HEK293 (cell line): ENCODE data around the gene ARHGEF4.

Experiments used
- CTCF ChIA-PET: fragments of 350-600 bp; formaldehyde crosslinking; extraction: SDS; loops from one replicate; lab custom pipeline; 2021; ENCODE audit warnings: antibody characterized with exemption; lab: Yijun Ruan, JAX
- POLR2A ChIA-PET: fragments of 300-600 bp; formaldehyde crosslinking; extraction: SDS; loops from one replicate; lab custom pipeline; 2020; ENCODE audit warnings: antibody characterized with exemption, inconsistent platforms; lab: Yijun Ruan, JAX
- H3K27ac ChIP-seq: fragments of 200-500 bp; sonication (Bioruptor generic); 2 replicates; pipeline ENCODE4 v1.5.1; 2014; ENCODE audit warnings: low read depth, low read length, control low read depth, inconsistent platforms; ENCODE audit errors: extremely low read depth
- H3K36me3 ChIP-seq, 2 experiments: fragments of 200-500 bp in 1 of 2; sonication (Bioruptor generic) in 1 of 2; 1 replicate in 1 of 2; 2 replicates in 1 of 2; pipeline ENCODE4 v1.5.1; 2014 to 2017; ENCODE audit warnings: inconsistent platforms in 2 of 2, low read length in 2 of 2; ENCODE audit not compliant: control insufficient read depth in 2 of 2, insufficient read depth in 1 of 2
- H3K4me1 ChIP-seq: fragments of 200-500 bp; sonication (Bioruptor generic); 2 replicates; pipeline ENCODE4 v1.5.1; 2014; ENCODE audit warnings: mild to moderate bottlenecking, low read length, inconsistent platforms; ENCODE audit not compliant: control insufficient read depth, insufficient read depth
- H3K4me3 ChIP-seq: 2 replicates; pipeline ENCODE4 v1.5.1; 2011; ENCODE audit warnings: low read depth, mild to moderate bottlenecking, control low read depth, low read length, moderate library complexity
- H3K9me3 ChIP-seq: fragments of 200-500 bp; sonication (Bioruptor generic); 2 replicates; pipeline ENCODE4 v1.5.1; 2014; ENCODE audit warnings: low read depth, low read length, inconsistent platforms; ENCODE audit not compliant: control insufficient read depth, insufficient read depth
- CTCF ChIP-seq: fragments of 450-650 bp; formaldehyde crosslinking; IDR thresholded peaks from 2 replicates; pipeline ENCODE4 v1.5.1; 2016; ENCODE audit warnings: missing biosample characterization, missing genetic modification characterization
- EGR2 ChIP-seq: fragments of 450-650 bp; formaldehyde crosslinking; IDR thresholded peaks from 2 replicates; pipeline ENCODE4 v1.5.1; 2016; ENCODE audit warnings: low read depth, missing biosample characterization, missing genetic modification characterization
- PRDM2 ChIP-seq: fragments of 450-650 bp; formaldehyde crosslinking; IDR thresholded peaks from 2 replicates; pipeline ENCODE4 v1.5.1; 2016; ENCODE audit warnings: missing biosample characterization, missing genetic modification characterization, borderline replicate concordance
- SP3 ChIP-seq: fragments of 450-650 bp; formaldehyde crosslinking; IDR thresholded peaks from 2 replicates; pipeline ENCODE4 v1.5.1; 2016; ENCODE audit warnings: missing biosample characterization, missing genetic modification characterization
- WT1 ChIP-seq: fragments of 450-650 bp; formaldehyde crosslinking; IDR thresholded peaks from 2 replicates; pipeline ENCODE4 v1.5.1; 2016; ENCODE audit warnings: missing biosample characterization, missing genetic modification characterization
- ZFP41 ChIP-seq: fragments of 450-650 bp; formaldehyde crosslinking; IDR thresholded peaks from 2 replicates; pipeline ENCODE4 v1.5.1; 2016; ENCODE audit warnings: missing biosample characterization, missing genetic modification characterization, borderline replicate concordance
- ZNF140 ChIP-seq: fragments of 450-650 bp; formaldehyde crosslinking; IDR thresholded peaks from 2 replicates; pipeline ENCODE4 v1.5.1; 2016; ENCODE audit warnings: missing biosample characterization, missing genetic modification characterization
- ZNF175 ChIP-seq: fragments of 450-650 bp; formaldehyde crosslinking; IDR thresholded peaks from 2 replicates; pipeline ENCODE4 v1.5.1; 2016; ENCODE audit warnings: missing biosample characterization, missing genetic modification characterization
- ZNF26 ChIP-seq: fragments of 450-650 bp; formaldehyde crosslinking; IDR thresholded peaks from 2 replicates; pipeline ENCODE4 v1.5.1; 2016; ENCODE audit warnings: missing biosample characterization, missing genetic modification characterization
- ZNF302 ChIP-seq: fragments of 450-650 bp; formaldehyde crosslinking; IDR thresholded peaks from 2 replicates; pipeline ENCODE4 v1.5.1; 2016; ENCODE audit warnings: missing biosample characterization, missing genetic modification characterization, low read depth
- ZNF366 ChIP-seq: fragments of 450-650 bp; formaldehyde crosslinking; conservative IDR thresholded peaks from 2 replicates; pipeline ENCODE4 v1.5.1; 2016; ENCODE audit warnings: missing biosample characterization, missing genetic modification characterization
- ZNF423 ChIP-seq: fragments of 450-650 bp; formaldehyde crosslinking; IDR thresholded peaks from 2 replicates; pipeline ENCODE4 v1.5.1; 2016; ENCODE audit warnings: missing biosample characterization, missing genetic modification characterization
- ZNF514 ChIP-seq: fragments of 450-650 bp; formaldehyde crosslinking; IDR thresholded peaks from 2 replicates; pipeline ENCODE4 v1.5.1; 2016; ENCODE audit warnings: missing biosample characterization, missing genetic modification characterization
- TF ChIP-seq, protein P1 (sequence below): fragments of 450-650 bp; formaldehyde crosslinking; IDR thresholded peaks from 2 replicates; pipeline ENCODE4 v1.5.1; 2016; ENCODE audit warnings: missing biosample characterization, missing genetic modification characterization
- TF ChIP-seq, protein P2 (sequence below): fragments of 450-650 bp; formaldehyde crosslinking; conservative IDR thresholded peaks from 2 replicates; pipeline ENCODE4 v1.5.1; 2016; ENCODE audit warnings: low read depth, missing biosample characterization, missing genetic modification characterization
- TF ChIP-seq, protein P3 (sequence below): fragments of 450-650 bp; formaldehyde crosslinking; optimal IDR thresholded peaks from 2 replicates; pipeline ENCODE3; 2016; ENCODE audit warnings: missing biosample characterization, mild to moderate bottlenecking, missing genetic modification characterization

Gene ARHGEF4

GRCh38 chr2:130912471-130912870 lies 75.8 kb downstream of the ARHGEF4 start:
- POLR2A ChIA-PET = interaction anchor here (0.5 kb wide), 1 partner anchor 935 kb away, joined by 5 read pairs; no protein-coding TSS in a partner anchor
- TF ChIP-seq, protein P1, sequence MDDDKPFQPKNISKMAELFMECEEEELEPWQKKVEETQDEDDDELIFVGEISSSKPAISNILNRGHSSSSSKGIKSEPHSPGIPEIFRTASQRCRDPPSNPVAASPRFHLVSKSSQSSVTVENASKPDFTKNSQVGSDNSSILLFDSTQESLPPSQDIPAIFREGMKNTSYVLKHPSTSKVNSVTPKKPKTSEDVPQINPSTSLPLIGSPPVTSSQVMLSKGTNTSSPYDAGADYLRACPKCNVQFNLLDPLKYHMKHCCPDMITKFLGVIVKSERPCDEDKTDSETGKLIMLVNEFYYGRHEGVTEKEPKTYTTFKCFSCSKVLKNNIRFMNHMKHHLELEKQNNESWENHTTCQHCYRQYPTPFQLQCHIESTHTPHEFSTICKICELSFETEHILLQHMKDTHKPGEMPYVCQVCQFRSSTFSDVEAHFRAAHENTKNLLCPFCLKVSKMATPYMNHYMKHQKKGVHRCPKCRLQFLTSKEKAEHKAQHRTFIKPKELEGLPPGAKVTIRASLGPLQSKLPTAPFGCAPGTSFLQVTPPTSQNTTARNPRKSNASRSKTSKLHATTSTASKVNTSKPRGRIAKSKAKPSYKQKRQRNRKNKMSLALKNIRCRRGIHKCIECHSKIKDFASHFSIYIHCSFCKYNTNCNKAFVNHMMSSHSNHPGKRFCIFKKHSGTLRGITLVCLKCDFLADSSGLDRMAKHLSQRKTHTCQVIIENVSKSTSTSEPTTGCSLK (tag by site-specific recombination) = no peak
- TF ChIP-seq ZNF366 (tag by site-specific recombination) (no peak), CTCF (tag by site-specific recombination) (no peak), ZNF140 (tag by site-specific recombination) (no peak), WT1 (no peak), PRDM2 (no peak), EGR2 (no peak)
- TF ChIP-seq, protein P2, sequence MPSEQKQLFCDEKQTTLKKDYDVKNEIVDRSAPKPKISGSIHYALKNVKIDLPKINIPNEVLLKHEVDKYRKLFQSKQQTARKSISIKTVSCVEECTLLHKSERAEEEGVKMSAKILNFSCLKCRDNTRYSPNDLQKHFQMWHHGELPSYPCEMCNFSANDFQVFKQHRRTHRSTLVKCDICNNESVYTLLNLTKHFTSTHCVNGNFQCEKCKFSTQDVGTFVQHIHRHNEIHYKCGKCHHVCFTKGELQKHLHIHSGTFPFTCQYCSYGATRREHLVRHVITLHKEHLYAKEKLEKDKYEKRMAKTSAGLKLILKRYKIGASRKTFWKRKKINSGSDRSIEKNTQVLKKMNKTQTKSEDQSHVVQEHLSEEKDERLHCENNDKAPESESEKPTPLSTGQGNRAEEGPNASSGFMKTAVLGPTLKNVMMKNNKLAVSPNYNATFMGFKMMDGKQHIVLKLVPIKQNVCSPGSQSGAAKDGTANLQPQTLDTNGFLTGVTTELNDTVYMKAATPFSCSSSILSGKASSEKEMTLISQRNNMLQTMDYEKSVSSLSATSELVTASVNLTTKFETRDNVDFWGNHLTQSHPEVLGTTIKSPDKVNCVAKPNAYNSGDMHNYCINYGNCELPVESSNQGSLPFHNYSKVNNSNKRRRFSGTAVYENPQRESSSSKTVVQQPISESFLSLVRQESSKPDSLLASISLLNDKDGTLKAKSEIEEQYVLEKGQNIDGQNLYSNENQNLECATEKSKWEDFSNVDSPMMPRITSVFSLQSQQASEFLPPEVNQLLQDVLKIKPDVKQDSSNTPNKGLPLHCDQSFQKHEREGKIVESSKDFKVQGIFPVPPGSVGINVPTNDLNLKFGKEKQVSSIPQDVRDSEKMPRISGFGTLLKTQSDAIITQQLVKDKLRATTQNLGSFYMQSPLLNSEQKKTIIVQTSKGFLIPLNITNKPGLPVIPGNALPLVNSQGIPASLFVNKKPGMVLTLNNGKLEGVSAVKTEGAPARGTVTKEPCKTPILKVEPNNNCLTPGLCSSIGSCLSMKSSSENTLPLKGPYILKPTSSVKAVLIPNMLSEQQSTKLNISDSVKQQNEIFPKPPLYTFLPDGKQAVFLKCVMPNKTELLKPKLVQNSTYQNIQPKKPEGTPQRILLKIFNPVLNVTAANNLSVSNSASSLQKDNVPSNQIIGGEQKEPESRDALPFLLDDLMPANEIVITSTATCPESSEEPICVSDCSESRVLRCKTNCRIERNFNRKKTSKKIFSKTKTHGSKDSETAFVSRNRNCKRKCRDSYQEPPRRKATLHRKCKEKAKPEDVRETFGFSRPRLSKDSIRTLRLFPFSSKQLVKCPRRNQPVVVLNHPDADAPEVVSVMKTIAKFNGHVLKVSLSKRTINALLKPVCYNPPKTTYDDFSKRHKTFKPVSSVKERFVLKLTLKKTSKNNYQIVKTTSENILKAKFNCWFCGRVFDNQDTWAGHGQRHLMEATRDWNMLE = no peak
- CTCF ChIA-PET = interaction anchor here (0.7 to 1.1 kb wide), 4 partner anchors 8 to 143 kb away, joined by 3 to 4 read pairs (median 3); no protein-coding TSS in a partner anchor
- Histone ChIP-seq H3K4me3 (no peak overlapping the region), H3K4me1 (no peaks in the 10 kb centered on the region), H3K27ac (no peak overlapping the region), H3K9me3 (no peaks in the 10 kb centered on the region), H3K36me3 (no peaks in the 10 kb centered on the region)

GRCh38 chr2:130913891-130914290 lies 77.2 kb downstream of the ARHGEF4 start:
- CTCF ChIA-PET = no interaction called here
- POLR2A ChIA-PET = no interaction called here

More at GRCh38 chr2:130913891-130914290, 77.2 kb downstream of the ARHGEF4 start:
- H3K4me3 ChIP-seq = no peak overlapping the region
- H3K36me3 ChIP-seq = no peaks in the 10 kb centered on the region
- no peaks in the 10 kb centered on the region for H3K9me3 ChIP-seq
- H3K4me1 ChIP-seq = no peaks in the 10 kb centered on the region
- TF ChIP-seq ZNF26 (no peak), ZFP41 (no peak), ZNF175 (tag by site-specific recombination) (no peak), ZNF514 (no peak), SP3 (tag by site-specific recombination) (no peak), ZNF423 (tag by site-specific recombination) (no peak), ZNF302 (tag by site-specific recombination) (no peak)
- TF ChIP-seq, protein P3, sequence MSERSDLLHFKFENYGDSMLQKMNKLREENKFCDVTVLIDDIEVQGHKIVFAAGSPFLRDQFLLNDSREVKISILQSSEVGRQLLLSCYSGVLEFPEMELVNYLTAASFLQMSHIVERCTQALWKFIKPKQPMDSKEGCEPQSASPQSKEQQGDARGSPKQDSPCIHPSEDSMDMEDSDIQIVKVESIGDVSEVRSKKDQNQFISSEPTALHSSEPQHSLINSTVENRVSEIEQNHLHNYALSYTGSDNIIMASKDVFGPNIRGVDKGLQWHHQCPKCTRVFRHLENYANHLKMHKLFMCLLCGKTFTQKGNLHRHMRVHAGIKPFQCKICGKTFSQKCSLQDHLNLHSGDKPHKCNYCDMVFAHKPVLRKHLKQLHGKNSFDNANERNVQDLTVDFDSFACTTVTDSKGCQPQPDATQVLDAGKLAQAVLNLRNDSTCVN = no peak
- H3K27ac ChIP-seq = no peak overlapping the region
